ENCODE data around the gene TSPEAR.
"Not testable (repeated sequence)": the region's sequence is repeated elsewhere in the genome, so short reads cannot be mapped to it uniquely, and the experiment has no call there.

The TSPEAR gene

GRCh38 chr21:44696572-44696971 is 14.8 kb downstream of the TSPEAR start:
- H3K4me3 ChIP-seq (replicated peaks; ENCODE audit: low read depth, low read length): no peak overlapping the region
- TF ChIP-seq CTCF (IDR thresholded peaks at IDR 0.05; ENCODE audit: low read length, missing control alignments): no peak
- DNase-seq (ENCODE audit: low read depth): no peak

- no peak overlapping the region for H3K4me3 ChIP-seq (replicated peaks; ENCODE audit: low read depth, low read length)
- TF ChIP-seq CTCF (IDR thresholded peaks at IDR 0.05; ENCODE audit: low read length, missing control alignments): no peak
- DNase-seq (ENCODE audit: low read depth): no peak
Observed at GRCh38 chr21:44695641-44696040, 15.7 kb downstream of the TSPEAR start.

GRCh38 chr21:44695184-44695583 is 16.2 kb downstream of the TSPEAR start:
- H3K4me3 ChIP-seq (replicated peaks; ENCODE audit: low read depth, low read length): no peak overlapping the region
- no peak for TF ChIP-seq CTCF (IDR thresholded peaks at IDR 0.05; ENCODE audit: low read length, missing control alignments)
- no peak for DNase-seq (ENCODE audit: low read depth)

- TF ChIP-seq CTCF (IDR thresholded peaks at IDR 0.05; ENCODE audit: low read length, missing control alignments): no peak
- no peak overlapping the region for H3K4me3 ChIP-seq (replicated peaks; ENCODE audit: low read depth, low read length)
- no peak for DNase-seq (ENCODE audit: low read depth)
Observed at GRCh38 chr21:44694776-44695175, 16.6 kb downstream of the TSPEAR start.

GRCh38 chr21:44692798-44693512 is 18.4 kb downstream of the TSPEAR start:
- TF ChIP-seq CTCF (IDR thresholded peaks at IDR 0.05; ENCODE audit: low read length, missing control alignments): no peak
- no peak overlapping the region for H3K4me3 ChIP-seq (replicated peaks; ENCODE audit: low read depth, low read length)
- DNase-seq (ENCODE audit: low read depth): no peak

- no peak for TF ChIP-seq CTCF (IDR thresholded peaks at IDR 0.05; ENCODE audit: low read length, missing control alignments)
- no peak overlapping the region for H3K4me3 ChIP-seq (replicated peaks; ENCODE audit: low read depth, low read length)
- DNase-seq (ENCODE audit: low read depth): no peak
Observed at GRCh38 chr21:44691686-44692085, 19.7 kb downstream of the TSPEAR start.

GRCh38 chr21:44689740-44690139 is 21.6 kb downstream of the TSPEAR start:
- H3K4me3 ChIP-seq (replicated peaks; ENCODE audit: low read depth, low read length); DNase-seq (ENCODE audit: low read depth): not testable (repeated sequence)

All from fibroblast of pulmonary artery (primary cell).